ENCODE results near the gene GGA1.

Gene GGA1

GRCh38 chr22:37630839-37631435 is 22.3 kb downstream of the GGA1 start:
- no peak for DNase-seq (ENCODE audit: low spot score)

- DNase-seq (ENCODE audit: low spot score), result no peak
These were observed 23.0 kb downstream of the GGA1 start for GRCh38 chr22:37631448-37632173.

- DNase-seq (ENCODE audit: low spot score), result no peak
These were observed 23.8 kb downstream of the GGA1 start for GRCh38 chr22:37632174-37633088.

GRCh38 chr22:37633089-37633624 is 24.5 kb downstream of the GGA1 start:
- DNase-seq (ENCODE audit: low spot score), result no peak

- peak; percentile 81 for DNase-seq (ENCODE audit: low spot score)
These were observed 25.2 kb downstream of the GGA1 start for GRCh38 chr22:37633625-37634416.

GRCh38 chr22:37634417-37634924 is 25.8 kb downstream of the GGA1 start:
- DNase-seq (ENCODE audit: low spot score), result no peak

GRCh38 chr22:37635157-37635556 is 26.5 kb downstream of the GGA1 start:
- no peak for DNase-seq (ENCODE audit: low spot score)

- no peak for DNase-seq (ENCODE audit: low spot score)
These were observed 27.7 kb downstream of the GGA1 start for GRCh38 chr22:37636186-37636948.

GRCh38 chr22:37636949-37637273 is 28.3 kb downstream of the GGA1 start:
- DNase-seq (ENCODE audit: low spot score), result no peak

- no peak for DNase-seq (ENCODE audit: low spot score)
These were observed 29.9 kb downstream of the GGA1 start for GRCh38 chr22:37638391-37639069.

- DNase-seq (ENCODE audit: low spot score), result peak; percentile 83
These were observed 30.6 kb downstream of the GGA1 start, which contains the start of gene SH3BP1 for GRCh38 chr22:37639070-37639760. SH3BP1 (plus strand) TSS chr22:37639669; CDS start chr22:37639788, 119 bp downstream.

- DNase-seq (ENCODE audit: low spot score), result peak; percentile 71
These were observed 31.3 kb downstream of the GGA1 start for GRCh38 chr22:37639771-37640590.

GRCh38 chr22:37640591-37641560 is 32.2 kb downstream of the GGA1 start:
- no peak for DNase-seq (ENCODE audit: low spot score)

GRCh38 chr22:37641561-37641949 is 32.9 kb downstream of the GGA1 start:
- no peak for DNase-seq (ENCODE audit: low spot score)

GRCh38 chr22:37643225-37643847 is 34.7 kb downstream of the GGA1 start:
- DNase-seq (ENCODE audit: low spot score), result peak; percentile 89

- no peak for DNase-seq (ENCODE audit: low spot score)
These were observed 38.7 kb downstream of the GGA1 start for GRCh38 chr22:37647317-37647716.

- no peak for DNase-seq (ENCODE audit: low spot score)
These were observed 39.3 kb downstream of the GGA1 start for GRCh38 chr22:37647928-37648327.

Data from iPS-NIHi11 (cell line).